ENCODE data around the gene CD81. TPM values are rescaled to one million over a fixed set of nuclear protein-coding genes. Genes with fewer than 3 reads are reported as not detected.

The CD81 gene
- total RNA-seq, 2 donors from 2014 or later = 498 to 842 TPM

DNA sequence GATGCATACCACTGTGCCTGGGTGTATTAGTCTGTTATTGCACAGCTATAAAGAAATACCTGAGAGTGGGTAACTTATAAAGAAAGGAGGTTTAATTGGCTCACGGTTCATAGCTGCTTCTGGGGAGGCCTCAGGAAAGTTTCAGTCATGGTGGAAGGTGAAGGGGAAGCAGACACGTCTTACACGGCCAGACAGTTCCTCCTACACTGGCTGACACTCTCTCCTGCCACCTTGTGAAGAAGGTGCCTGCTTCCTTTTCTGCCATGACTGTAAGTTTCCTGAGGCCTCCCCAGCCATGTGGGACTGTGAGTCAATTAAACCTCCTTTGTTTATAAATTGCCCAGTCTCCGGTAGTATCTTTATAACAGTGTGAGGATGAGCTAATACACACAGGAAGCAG lies 33.6 kb upstream of the CD81 start:
- Histone ChIP-seq H3K36me3 (no peaks in the 10 kb centered on the region), H3K9me3 (no peaks in the 10 kb centered on the region), H3K4me3 (no peak overlapping the region), H3K27ac (no peak overlapping the region), H3K4me1 (ENCODE audit: control insufficient read depth in 1 of 2, low read depth in 2 of 2) (no peaks in the 10 kb centered on the region), H3K27me3 (replicated peaks; ENCODE audit: insufficient read depth) (no peaks in the 10 kb centered on the region)
- TF ChIP-seq CTCF (IDR thresholded peaks at IDR 0.05) = no peak
- no peak for DNase-seq (ENCODE audit: low spot score)
- ATAC-seq (ENCODE audit: insufficient number of reproducible peaks, low FRiP score, low read depth) = no peak

GRCh38 chr11:2345050-2345449 lies 32.1 kb upstream of the CD81 start:
- Histone ChIP-seq H3K36me3 (no peaks in the 10 kb centered on the region), H3K4me3 (no peak overlapping the region), H3K27me3 (replicated peaks; ENCODE audit: insufficient read depth) (no peaks in the 10 kb centered on the region), H3K27ac (no peak overlapping the region), H3K9me3 (peaks cover 7% of the 10 kb centered on the region), H3K4me1 (ENCODE audit: control insufficient read depth in 1 of 2, low read depth in 2 of 2) (no peaks in the 10 kb centered on the region)
- no peak for TF ChIP-seq CTCF (IDR thresholded peaks at IDR 0.05)
- ATAC-seq (ENCODE audit: insufficient number of reproducible peaks, low FRiP score, low read depth) (no peak), DNase-seq (ENCODE audit: low spot score) (no peak)

DNA sequence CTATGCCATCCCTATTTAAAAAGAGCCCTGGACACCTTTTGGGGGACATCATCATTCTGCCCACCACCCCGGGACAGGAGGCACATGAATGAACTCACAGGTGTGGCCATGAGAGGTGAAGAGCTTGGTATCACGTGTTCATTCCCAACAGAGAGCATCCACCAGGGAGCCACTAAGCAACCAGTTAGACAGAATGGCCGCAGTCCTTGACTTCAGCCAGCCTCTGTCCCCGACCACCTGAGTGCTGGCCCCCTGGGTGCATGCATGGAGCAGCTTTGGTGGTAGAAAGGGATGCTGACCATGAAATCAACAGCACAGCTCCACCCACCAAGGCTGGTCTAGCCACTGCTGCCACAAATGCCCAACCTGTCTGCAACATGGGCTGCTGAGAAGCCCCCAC lies 31.1 kb upstream of the CD81 start:
- no peaks in the 10 kb centered on the region for H3K4me1 ChIP-seq (ENCODE audit: control insufficient read depth in 1 of 2, low read depth in 2 of 2)
- no peak for DNase-seq (ENCODE audit: low spot score)

GRCh38 chr11:2346586-2347307 lies 30.4 kb upstream of the CD81 start:
- no peak for TF ChIP-seq CTCF (IDR thresholded peaks at IDR 0.05)
- Histone ChIP-seq H3K27ac (no peak overlapping the region), H3K9me3 (peaks cover 7% of the 10 kb centered on the region), H3K4me3 (no peak overlapping the region), H3K27me3 (replicated peaks; ENCODE audit: insufficient read depth) (no peaks in the 10 kb centered on the region), H3K36me3 (no peaks in the 10 kb centered on the region), H3K4me1 (ENCODE audit: control insufficient read depth in 1 of 2, low read depth in 2 of 2) (no peaks in the 10 kb centered on the region)
- DNase-seq (ENCODE audit: low spot score) = no peak
- no peak for ATAC-seq (ENCODE audit: insufficient number of reproducible peaks, low FRiP score, low read depth)

More for the DNA sequence above, 31.1 kb upstream of the CD81 start:
- no peak overlapping the region for H3K4me3 ChIP-seq
- H3K27me3 ChIP-seq (replicated peaks; ENCODE audit: insufficient read depth) = no peaks in the 10 kb centered on the region
- no peak for TF ChIP-seq CTCF (IDR thresholded peaks at IDR 0.05)
- H3K9me3 ChIP-seq = peaks cover 7% of the 10 kb centered on the region
- H3K27ac ChIP-seq = no peak overlapping the region
- ATAC-seq (ENCODE audit: insufficient number of reproducible peaks, low FRiP score, low read depth) = no peak
- H3K36me3 ChIP-seq = no peaks in the 10 kb centered on the region

DNA sequence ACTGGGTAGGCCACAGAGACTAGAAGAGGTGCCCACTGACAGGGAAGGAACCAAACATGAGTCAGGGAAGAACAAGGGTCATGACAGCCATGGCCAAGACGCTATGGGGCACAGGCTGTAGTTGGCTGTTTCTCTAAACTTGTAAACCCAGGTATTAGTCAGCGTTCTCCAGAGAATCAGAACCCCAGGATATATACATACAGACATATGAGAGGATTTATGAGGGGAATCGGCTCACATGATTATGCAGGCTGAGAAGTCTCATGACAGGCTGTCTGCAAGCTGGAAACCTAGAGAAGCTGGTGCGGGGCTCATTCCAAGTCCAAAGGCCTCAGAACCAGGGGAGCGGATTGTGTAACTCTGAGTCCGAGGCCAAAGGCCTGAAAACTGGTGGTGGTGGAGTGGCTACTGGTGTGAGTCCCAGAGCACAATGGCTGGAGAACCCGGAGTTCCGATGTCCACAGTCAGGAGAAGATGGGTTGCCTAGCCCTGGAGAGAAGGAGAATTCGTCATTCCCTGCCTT lies 29.7 kb upstream of the CD81 start:
- Histone ChIP-seq H3K27me3 (replicated peaks; ENCODE audit: insufficient read depth) (no peaks in the 10 kb centered on the region), H3K4me1 (ENCODE audit: control insufficient read depth in 1 of 2, low read depth in 2 of 2) (no peaks in the 10 kb centered on the region), H3K9me3 (peaks cover 7% of the 10 kb centered on the region), H3K4me3 (no peak overlapping the region), H3K36me3 (no peaks in the 10 kb centered on the region), H3K27ac (no peak overlapping the region)
- no peak for ATAC-seq (ENCODE audit: insufficient number of reproducible peaks, low FRiP score, low read depth)
- DNase-seq (ENCODE audit: low spot score) = no peak
- no peak for TF ChIP-seq CTCF (IDR thresholded peaks at IDR 0.05)

Data from thoracic aorta (tissue), 2 donors.